NCI-H748 treated with DMSO at 0.1 percent for 48 hours (cell line): ENCODE measurements around the gene ZSCAN22.
A peak's percentile ranks its signal among the peaks of the same experiment; 100 is the strongest.
"Not testable (repeated sequence)": the region's sequence is repeated elsewhere in the genome, so short reads cannot be mapped to it uniquely, and the experiment has no call there.

Source experiments
- DNase-seq: peaks from one replicate; lab custom pipeline; 2025; lab: John Stamatoyannopoulos, UW

Gene ZSCAN22

DNA sequence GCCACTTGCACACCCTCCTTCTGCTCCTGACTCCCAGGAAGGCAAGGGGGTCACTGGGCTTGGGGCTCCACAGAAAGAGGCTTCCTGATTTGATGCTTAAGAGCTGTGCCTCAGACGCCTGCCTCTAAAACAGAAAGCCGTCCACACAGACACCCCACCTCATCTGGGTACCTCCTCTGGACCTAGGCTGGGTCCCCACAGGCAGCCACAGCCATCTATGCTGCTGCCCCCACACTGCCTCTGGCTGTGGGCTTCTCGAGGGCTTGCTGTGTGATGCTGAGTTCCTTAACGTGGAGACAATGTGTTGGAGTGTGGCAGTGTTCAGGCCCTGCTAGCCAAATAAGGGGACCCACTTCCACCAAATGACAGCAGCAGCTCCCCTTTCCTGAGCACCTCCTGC lies 8.5 kb upstream of the ZSCAN22 start:
- no peak for DNase-seq

DNA sequence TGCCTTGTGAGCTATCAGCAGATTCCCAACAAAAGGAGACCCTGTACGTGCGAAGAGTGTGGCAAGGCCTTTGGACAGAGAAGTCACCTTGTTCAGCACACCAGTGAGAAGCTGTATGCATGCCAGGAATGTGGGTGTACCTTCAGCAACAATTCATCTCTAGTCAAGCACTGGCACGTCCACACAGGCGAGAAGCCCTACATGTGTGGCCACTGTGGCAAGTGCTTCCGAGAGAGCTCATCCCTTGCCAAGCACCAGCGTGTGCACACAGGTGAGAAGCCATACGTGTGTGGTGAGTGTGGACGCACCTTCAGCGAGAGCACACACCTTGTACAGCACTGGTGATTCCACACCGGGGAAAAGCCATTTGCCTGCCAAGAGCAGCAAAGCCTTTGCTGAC lies 7.6 kb upstream of the ZSCAN22 start:
- no peak for DNase-seq

GRCh38 chr19:58325311-58326022 lies 1.3 kb upstream of the ZSCAN22 start:
- peak; percentile 15 for DNase-seq

DNA sequence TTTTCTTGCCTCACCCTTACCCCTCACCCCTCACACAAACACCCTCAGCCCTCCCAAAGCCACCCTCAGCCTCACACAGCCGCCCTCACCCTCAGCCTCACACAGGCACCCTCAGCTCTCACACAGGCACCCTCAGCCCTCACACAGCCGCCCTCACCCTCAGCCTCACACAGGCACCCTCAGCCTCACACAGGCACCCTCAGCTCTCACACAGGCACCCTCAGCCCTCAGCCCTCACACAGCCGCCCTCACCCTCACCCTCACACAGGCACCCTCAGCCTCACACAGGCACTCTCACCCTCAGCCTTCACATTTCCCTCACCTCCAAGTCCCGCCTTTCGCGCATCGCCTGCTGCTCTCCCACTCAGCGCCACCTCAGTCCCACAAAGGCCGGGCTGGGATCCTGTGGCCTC lies 287 bp upstream of the ZSCAN22 start:
- no peak for DNase-seq

- no peak for DNase-seq
Observed at GRCh38 chr19:58328999-58329398, 2.2 kb downstream of the ZSCAN22 start.

DNA sequence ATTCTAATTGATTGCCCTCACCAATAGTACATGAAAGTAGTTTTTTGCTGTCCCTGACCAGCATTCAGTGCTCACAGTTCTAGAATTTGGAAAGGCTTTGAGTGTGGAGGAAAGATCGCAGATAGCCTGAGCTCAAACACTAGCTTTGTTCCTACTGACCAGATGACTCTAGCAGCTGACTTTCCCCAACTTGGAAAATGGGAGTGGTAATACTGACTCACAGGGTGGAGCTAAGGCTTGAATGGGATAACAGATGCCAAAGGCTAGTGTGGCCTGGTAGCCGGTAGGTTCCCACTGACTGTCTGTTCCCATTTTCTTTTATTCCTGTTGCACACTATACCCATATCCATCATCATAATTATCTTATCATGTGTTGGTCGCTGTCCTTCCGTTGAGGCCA lies 3.7 kb downstream of the ZSCAN22 start:
- no peak for DNase-seq

DNA sequence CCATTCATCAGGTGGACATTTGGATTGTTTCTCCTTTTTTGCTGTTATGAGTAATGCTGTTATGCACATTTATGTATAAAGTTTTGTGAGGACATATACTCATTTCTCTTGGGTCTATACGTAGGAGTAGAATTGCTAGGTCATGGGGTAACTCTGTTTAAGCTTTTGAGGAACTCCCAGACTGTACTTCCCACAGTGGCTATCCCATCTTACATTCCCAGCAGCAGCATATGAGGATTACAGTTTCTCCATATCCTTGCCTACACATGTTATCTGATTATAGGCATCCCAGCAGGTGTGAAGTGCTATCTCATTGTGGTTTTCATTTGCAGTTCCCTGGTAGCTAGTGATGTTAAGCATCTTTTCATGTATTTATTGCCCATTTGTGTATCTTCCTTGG lies 5.9 kb downstream of the ZSCAN22 start:
- DNase-seq: no peak

- DNase-seq: no peak
Observed at GRCh38 chr19:58334691-58335249, 8.0 kb downstream of the ZSCAN22 start.

- DNase-seq: no peak
Observed at GRCh38 chr19:58335630-58336029, 8.8 kb downstream of the ZSCAN22 start.

DNA sequence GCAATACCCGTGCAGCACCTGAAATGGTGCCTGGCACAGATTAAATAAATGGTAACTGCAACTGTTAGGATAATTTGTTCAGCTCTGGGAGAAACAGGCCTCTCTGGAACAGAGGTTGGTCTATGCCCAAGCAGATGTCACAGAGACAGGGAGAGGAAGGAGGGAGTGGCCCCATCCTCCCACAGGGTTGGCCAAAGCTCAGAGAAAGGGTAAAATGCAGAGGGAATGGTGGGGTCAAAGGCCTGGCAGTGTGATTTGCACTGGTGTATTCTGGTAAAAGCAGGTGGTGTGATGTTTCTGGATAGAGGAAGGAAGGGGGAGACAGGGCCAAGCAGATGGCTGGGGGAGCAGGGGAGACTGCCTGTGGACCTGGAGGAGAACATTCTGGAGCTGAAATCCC lies 9.4 kb downstream of the ZSCAN22 start:
- DNase-seq: no peak

DNA sequence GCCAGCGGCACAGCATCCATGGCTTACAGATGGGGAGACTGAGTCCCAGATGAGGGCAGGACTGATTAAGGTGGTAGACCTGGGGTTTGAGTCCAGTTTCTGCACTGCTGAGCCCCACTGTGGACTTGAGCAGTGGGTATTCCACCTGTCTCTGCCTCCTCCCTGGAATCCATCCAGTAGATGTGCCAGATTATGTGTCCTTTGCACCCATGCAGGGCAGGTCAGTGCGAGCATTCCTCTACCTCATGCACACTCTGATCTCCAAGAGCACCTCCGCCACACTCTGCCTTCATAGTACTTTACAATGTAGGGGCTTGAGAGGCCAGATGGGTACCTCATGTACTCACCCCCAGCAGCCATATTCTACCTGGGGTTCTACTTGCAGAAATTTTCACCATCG lies 10.0 kb downstream of the ZSCAN22 start:
- DNase-seq: no peak

GRCh38 chr19:58338336-58338735 lies 11.5 kb downstream of the ZSCAN22 start:
- DNase-seq: no peak

- no peak for DNase-seq
Observed at GRCh38 chr19:58338825-58339558, 12.2 kb downstream of the ZSCAN22 start.

DNA sequence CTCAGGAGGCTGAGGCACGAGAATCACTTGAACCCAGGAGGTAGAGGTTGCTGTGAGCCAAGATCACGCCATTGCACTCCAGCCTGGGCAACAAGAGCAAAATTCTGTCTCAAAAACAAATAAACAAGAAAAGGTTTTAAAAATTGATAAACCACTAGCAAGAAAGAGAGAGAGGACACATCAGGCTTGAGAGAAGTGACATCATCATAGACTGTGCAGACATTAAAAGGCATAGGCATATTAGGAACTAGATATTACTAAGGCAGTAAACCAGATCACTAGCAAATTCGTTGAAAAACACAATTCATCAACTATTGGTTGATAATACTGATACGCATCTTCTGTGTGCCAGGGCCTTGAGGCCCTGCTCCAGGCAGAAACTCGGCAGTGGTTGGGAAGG lies 18.8 kb downstream of the ZSCAN22 start:
- no peak for DNase-seq

GRCh38 chr19:58346961-58347929 lies 20.5 kb downstream of the ZSCAN22 start:
- peak; percentile 56 for DNase-seq

DNA sequence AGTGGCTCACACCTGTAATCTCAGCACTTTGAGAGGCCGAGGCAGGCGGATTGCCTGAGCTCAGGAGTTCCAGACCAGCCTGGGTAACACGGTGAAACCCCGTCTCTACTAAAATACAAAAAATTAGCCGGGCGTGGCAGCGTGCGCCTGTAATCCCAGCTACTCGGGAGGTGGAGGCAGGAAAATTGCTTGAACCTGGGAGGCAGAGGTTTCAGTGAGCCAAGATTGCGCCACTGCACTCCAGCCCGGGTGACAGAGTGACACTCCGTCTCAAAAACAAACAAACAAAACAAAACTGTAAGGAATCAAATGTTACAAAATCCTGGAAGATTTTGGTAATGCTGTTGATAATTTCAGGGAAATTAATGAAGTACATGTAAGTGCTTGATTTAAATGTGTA lies 21.3 kb downstream of the ZSCAN22 start:
- not testable (repeated sequence) for DNase-seq

GRCh38 chr19:58349590-58349989 lies 22.8 kb downstream of the ZSCAN22 start:
- DNase-seq: no peak

GRCh38 chr19:58350001-58350861 lies 23.4 kb downstream of the ZSCAN22 start:
- DNase-seq: no peak

DNA sequence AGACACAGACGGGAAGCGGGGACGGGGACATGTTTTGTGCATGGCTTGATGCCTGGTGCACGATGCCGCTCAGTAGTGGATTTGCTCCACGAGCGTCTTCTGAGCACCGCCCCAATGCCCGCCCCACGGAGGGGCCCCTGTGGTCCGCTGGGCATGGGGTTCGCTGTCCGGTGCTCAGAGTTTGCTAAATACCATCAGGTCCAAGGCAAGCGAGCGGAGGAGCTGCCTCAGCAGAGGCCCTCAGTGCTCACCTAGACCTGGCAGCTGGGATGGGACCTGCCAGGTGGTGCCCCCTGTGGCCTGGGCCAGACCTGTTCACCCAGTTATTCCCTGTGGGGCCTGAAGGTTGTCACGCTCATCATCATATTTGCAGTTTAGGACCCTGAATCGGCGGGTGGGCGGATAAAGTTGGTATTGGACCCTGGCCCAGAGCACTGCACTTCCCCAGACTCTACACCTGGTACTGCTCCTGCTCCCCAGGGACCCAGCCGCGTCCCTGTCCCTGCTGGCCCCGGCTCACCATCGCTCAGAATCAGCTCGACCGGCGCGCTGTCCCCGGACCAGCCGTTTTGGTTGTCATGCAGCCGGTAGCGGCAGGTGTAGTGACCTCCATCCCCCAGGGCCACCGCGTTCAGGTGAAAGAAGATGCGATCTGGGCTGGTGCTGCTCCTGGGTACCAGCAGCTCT lies 24.2 kb downstream of the ZSCAN22 start:
- no peak for DNase-seq

DNA sequence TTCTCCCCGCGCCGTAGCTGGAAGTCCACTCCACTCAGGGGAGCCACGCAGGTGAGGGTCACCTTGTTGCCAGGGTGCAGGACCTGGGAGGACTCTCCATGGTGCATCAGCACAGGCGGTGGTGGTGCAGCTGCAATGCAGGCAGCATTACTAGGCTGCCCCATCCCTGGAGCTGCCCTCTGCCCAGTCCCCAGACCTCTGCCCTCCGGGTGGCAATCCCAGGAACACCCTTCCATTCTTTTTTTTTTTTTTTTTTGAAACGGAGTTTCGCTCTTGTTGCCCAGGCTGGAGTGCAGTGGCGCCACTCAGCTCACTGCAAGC lies 24.7 kb downstream of the ZSCAN22 start:
- DNase-seq: no peak
